Peyer's patch (tissue), 4 donors: Measurements from ENCODE around the gene PRRG2.

Experiments
- POLR2A ChIP-seq, 2 donors: fragments of 450-650 bp; IDR thresholded peaks; one replicate each; pipeline ENCODE4 v1.5.1; 2017; ENCODE audit warnings: antibody characterized with exemption in 2 of 2, mild to moderate bottlenecking in 2 of 2, moderate library complexity in 2 of 2
- TF ChIP-seq, protein P1 (sequence below), 6 experiments: fragments of 450-650 bp in 4 of 6; fragments of 200-600 bp in 2 of 6; sonication (generic) in 1 of 6; IDR thresholded peaks; one replicate each; pipeline ENCODE4 v1.5.1; 2017 to 2019; ENCODE audit warnings: antibody characterized with exemption in 6 of 6, mild to moderate bottlenecking in 3 of 6, moderate library complexity in 1 of 6

DNA sequence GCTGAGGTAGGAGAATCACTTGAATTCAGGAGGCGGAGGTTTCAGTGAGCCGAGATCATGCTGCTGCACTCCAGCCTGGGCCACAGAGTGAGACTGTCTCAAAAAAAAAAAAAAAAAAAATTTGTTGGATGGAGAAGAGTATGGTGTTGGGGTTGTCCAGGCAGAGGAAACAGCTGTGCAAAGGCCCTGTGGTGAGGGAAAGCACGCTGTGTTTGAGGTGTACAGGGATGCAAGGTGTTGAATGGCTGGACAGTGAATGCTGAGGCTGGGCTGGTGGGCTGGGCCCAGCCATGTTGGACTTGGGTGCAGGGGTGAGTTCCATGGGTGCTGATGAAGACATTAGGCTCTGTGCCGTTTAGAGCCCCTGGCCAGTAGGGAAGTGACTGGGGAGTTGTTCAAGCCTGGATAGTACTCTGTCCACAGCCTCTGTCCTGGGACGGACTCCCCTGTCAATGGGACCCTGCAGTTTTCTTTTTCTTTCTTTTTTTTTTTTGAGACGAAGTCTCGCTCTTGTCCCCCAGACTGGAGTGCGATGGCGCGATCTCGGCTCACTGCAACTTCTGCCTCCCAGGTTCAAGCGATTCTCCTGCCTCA is 28.5 kb downstream of the PRRG2 start:
- TF ChIP-seq, protein P1, sequence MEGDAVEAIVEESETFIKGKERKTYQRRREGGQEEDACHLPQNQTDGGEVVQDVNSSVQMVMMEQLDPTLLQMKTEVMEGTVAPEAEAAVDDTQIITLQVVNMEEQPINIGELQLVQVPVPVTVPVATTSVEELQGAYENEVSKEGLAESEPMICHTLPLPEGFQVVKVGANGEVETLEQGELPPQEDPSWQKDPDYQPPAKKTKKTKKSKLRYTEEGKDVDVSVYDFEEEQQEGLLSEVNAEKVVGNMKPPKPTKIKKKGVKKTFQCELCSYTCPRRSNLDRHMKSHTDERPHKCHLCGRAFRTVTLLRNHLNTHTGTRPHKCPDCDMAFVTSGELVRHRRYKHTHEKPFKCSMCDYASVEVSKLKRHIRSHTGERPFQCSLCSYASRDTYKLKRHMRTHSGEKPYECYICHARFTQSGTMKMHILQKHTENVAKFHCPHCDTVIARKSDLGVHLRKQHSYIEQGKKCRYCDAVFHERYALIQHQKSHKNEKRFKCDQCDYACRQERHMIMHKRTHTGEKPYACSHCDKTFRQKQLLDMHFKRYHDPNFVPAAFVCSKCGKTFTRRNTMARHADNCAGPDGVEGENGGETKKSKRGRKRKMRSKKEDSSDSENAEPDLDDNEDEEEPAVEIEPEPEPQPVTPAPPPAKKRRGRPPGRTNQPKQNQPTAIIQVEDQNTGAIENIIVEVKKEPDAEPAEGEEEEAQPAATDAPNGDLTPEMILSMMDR (IDR thresholded peaks at IDR 0.05): no peak
- no peak for TF ChIP-seq POLR2A (IDR thresholded peaks at IDR 0.05)
